UCSD-AML1 (cell line): Measurements from ENCODE around the gene USP19.

Experiments
- DNase-seq: peaks from one replicate; lab custom pipeline; 2025; ENCODE audit not compliant: unreplicated experiment; lab: John Stamatoyannopoulos, UW

USP19 gene

GRCh38 chr3:49104427-49105291 lies 16.0 kb downstream of the USP19 start, which contains the start of gene QARS1:
TSS of gene QARS1 (minus strand) at chr3:49104757. CDS start at chr3:49104733, 24 bp downstream.
- DNase-seq, result peak; percentile 89

- no peak for DNase-seq
These were observed 16.6 kb downstream of the USP19 start for GRCh38 chr3:49104052-49104426.

GRCh38 chr3:49100046-49100615 lies 20.5 kb downstream of the USP19 start:
- no peak for DNase-seq

- no peak for DNase-seq
These were observed 21.6 kb downstream of the USP19 start for GRCh38 chr3:49098910-49099630.

- DNase-seq, result no peak
These were observed 22.2 kb downstream of the USP19 start for GRCh38 chr3:49098429-49098828.

- DNase-seq, result peak; percentile 98
These were observed 26.5 kb downstream of the USP19 start, which contains the start of gene QRICH1 for GRCh38 chr3:49093853-49094767. TSS of gene QRICH1 (minus strand) at chr3:49094071. CDS start at chr3:49077017, 17,054 bp downstream.

GRCh38 chr3:49092938-49093852 lies 27.4 kb downstream of the USP19 start:
- peak; percentile 72 for DNase-seq

GRCh38 chr3:49081429-49081828 lies 39.2 kb downstream of the USP19 start:
- no peak for DNase-seq

GRCh38 chr3:49079270-49079669 lies 41.4 kb downstream of the USP19 start:
- DNase-seq, result no peak

GRCh38 chr3:49076646-49077045 lies 44.0 kb downstream of the USP19 start:
- DNase-seq, result no peak

- DNase-seq, result no peak
These were observed 44.5 kb downstream of the USP19 start for GRCh38 chr3:49076116-49076515.
